ENCODE measurements around the gene VANGL2. TPM values are rescaled to one million over a fixed set of nuclear protein-coding genes. Genes with fewer than 3 reads are reported as not detected.

The VANGL2 gene
- total and polyA plus RNA-seq, 11 donors: 0.94 to 3.2 (median 1.9) TPM

DNA sequence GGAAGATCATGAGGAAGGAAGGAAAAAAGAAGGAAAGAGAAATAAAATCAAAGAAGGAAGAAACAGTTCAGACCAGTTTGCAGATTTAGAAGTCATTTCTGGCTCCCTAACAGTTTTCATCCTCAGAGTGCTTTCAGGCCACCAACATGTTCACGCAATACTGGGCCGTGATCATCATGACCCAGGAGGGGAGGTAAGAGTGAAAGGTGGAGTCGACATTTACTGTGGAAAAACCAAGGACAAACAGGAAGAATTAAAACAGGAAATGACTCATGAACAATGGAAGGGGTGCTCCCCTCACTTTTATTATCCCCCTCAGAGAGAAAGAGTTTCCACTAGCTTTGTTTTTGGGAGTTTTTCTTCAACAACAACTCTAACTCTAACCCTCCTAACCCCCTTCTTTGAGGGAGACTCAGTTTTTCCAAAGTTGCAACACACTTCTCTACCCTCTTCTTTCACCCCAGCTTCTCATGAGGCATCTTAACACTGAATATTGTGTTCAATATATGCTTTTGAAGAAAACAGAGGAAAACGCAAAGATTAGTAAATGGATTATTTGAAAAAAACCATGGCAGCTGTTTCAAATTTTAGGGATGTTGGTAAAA is 60.4 kb downstream of the VANGL2 start:
- ATAC-seq: no peak
- TF ChIP-seq POLR2A (IDR thresholded peaks at IDR 0.05) (no peak), CTCF (IDR thresholded peaks at IDR 0.05) (no peak)
- Histone ChIP-seq H3K27me3 (no peaks in the 10 kb centered on the region), H3K36me3 (no peaks in the 10 kb centered on the region), H3K4me3 (no peak overlapping the region), H3K9me3 (no peaks in the 10 kb centered on the region), H3K4me1 (peaks cover 0 to 11% (median 0%) of the 10 kb centered on the region in 12 donors), H3K27ac (peak overlapping the region in 1 of 12 donors; percentile 40)
- 61 to 69% (median 63%) methylated on average over 4 of the region's 4 CpGs for WGBS, 4 donors
- DNase-seq: no peak
- intact Hi-C loops (cut with DNase I): no loop called here

- Histone ChIP-seq H3K36me3 (no peaks in the 10 kb centered on the region), H3K27ac (no peak overlapping the region), H3K4me3 (no peak overlapping the region), H3K27me3 (peaks cover 0 to 4% (median 0%) of the 10 kb centered on the region in 9 donors), H3K4me1 (peaks cover 0 to 17% (median 0%) of the 10 kb centered on the region in 12 donors), H3K9me3 (no peaks in the 10 kb centered on the region)
- ATAC-seq (no peak), DNase-seq (no peak)
- WGBS, 4 donors: 94 to 96% (median 94%) methylated on average over 6 of the region's 6 CpGs
- intact Hi-C loops (cut with DNase I): no loop called here
- TF ChIP-seq CTCF (IDR thresholded peaks at IDR 0.05) (no peak), POLR2A (IDR thresholded peaks at IDR 0.05) (no peak)
Observed at GRCh38 chr1:160465123-160465522, 64.8 kb downstream of the VANGL2 start.

DNA sequence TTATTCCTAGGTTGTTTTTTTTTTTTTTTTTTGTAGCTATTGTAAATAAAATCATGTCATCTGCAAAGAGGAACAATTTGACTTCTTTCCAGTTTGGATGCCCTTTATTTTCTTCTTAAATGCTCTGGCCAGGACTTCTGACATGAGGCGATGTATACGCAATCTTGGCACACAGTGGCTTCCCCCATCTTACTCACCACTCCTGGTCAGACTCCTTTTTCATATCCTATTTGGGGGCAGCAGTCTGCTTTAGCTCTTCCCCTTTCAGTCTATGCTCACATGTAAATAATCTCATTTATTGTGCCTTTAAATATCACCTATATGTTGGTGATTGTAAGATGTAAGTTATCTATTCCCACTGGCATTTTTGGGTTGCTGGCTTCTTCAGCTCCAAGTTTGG is 66.6 kb downstream of the VANGL2 start:
- ATAC-seq: no peak
- Histone ChIP-seq H3K27me3 (peaks cover 0 to 4% (median 0%) of the 10 kb centered on the region in 9 donors), H3K36me3 (no peaks in the 10 kb centered on the region), H3K4me1 (peaks cover 0 to 17% (median 0%) of the 10 kb centered on the region in 12 donors), H3K27ac (no peak overlapping the region), H3K4me3 (no peak overlapping the region), H3K9me3 (no peaks in the 10 kb centered on the region)
- DNase-seq: no peak
- 84 to 92% (median 88%) methylated on average over 2 of the region's 2 CpGs for WGBS, 4 donors
- intact Hi-C loops (cut with DNase I): no loop called here
- TF ChIP-seq POLR2A (IDR thresholded peaks at IDR 0.05) (no peak), CTCF (IDR thresholded peaks at IDR 0.05) (no peak)

DNA sequence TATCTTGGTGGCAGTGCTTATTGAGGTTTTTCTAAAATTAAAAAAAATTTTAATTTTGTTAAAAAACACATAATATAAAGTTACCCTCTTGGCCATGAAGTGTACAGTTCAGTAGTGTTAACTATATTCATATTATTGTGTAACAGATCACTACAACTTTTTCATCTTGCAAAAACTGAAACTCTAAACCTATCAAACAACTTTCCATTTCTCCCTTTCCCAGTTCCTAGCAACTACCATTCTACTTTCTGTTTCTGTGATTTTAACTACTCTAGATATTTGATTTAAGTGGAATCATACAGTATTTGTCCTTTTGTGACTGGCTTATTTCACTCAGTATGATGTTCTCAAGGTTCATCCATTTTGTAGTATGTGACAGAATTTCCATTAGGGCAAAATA is 67.2 kb downstream of the VANGL2 start:
- H3K4me1 ChIP-seq: peaks cover 0 to 17% (median 0%) of the 10 kb centered on the region in 12 donors
- TF ChIP-seq CTCF (IDR thresholded peaks at IDR 0.05) (no peak), POLR2A (IDR thresholded peaks at IDR 0.05) (no peak)

More for the DNA sequence above, 67.2 kb downstream of the VANGL2 start:
- no peak for DNase-seq
- Histone ChIP-seq H3K4me3 (no peak overlapping the region), H3K9me3 (no peaks in the 10 kb centered on the region), H3K36me3 (no peaks in the 10 kb centered on the region), H3K27ac (no peak overlapping the region), H3K27me3 (peaks cover 0 to 4% (median 0%) of the 10 kb centered on the region in 9 donors)
- intact Hi-C loops (cut with DNase I): no loop called here
- no peak for ATAC-seq
